ENCODE measurements around the gene BAIAP2L2. TPM values are rescaled to one million over a fixed set of nuclear protein-coding genes. Genes with fewer than 3 reads are reported as not detected.
"Not testable (repeated sequence)": the region's sequence is repeated elsewhere in the genome, so short reads cannot be mapped to it uniquely, and the experiment has no call there.

Gene BAIAP2L2
- total RNA-seq (1 to 10 TPM; 3.6 to 3.7 TPM), polyA plus RNA-seq (not detected)

- ChIA-PET POLR2A (ENCODE audit: partially characterized antibody) (no interaction called here), CTCF (ENCODE audit: partially characterized antibody) (no interaction called here)
- peaks cover 3% of the 10 kb centered on the region for H3K36me3 ChIP-seq (ENCODE audit: insufficient read depth, low read length)
- intact Hi-C loops (cut with micrococcal nuclease), result loop anchor here (10.0 kb wide), 1 partner anchor 245 kb away; no protein-coding TSS in a partner anchor
- H3K4me3 ChIP-seq (ENCODE audit: low read length in 2 of 2), result no peak within 1 kb of the TSS
- H3K27ac ChIP-seq (ENCODE audit: low read depth, low read length), result no peak within 1 kb of the TSS
- Mint-ChIP-seq H3K27ac (peak within 1 kb of the TSS in 6 of 7 donors; percentile 74 to 89 (median 85)), H3K36me3 (peaks cover 3 to 12% of the 10 kb centered on the region in 2 donors), H3K4me1 (peaks cover 2 to 13% (median 8%) of the 10 kb centered on the region in 4 donors), H3K27me3 (no peaks in the 10 kb centered on the region), H3K9me3 (peaks cover 0 to 4% (median 0%) of the 10 kb centered on the region in 8 donors), H3K4me3 (peak within 1 kb of the TSS in 3 of 8 donors; percentile 40 to 48 (median 41))
- no peaks in the 10 kb centered on the region for H3K27me3 ChIP-seq (ENCODE audit: insufficient read depth, low read length)
- no peak for DNase-seq
- H3K9me3 ChIP-seq (ENCODE audit: control insufficient read depth in 1 of 2, low read length in 2 of 2), result no peaks in the 10 kb centered on the region
- peaks cover 6% of the 10 kb centered on the region for H3K4me1 ChIP-seq (ENCODE audit: insufficient read depth, low read length)
Observed at GRCh38 chr22:38110008-38110862, at the start of gene BAIAP2L2. Gene BAIAP2L2, minus strand, starts transcription at chr22:38110684. Its CDS starts 159 bp downstream, at chr22:38110525.

DNA sequence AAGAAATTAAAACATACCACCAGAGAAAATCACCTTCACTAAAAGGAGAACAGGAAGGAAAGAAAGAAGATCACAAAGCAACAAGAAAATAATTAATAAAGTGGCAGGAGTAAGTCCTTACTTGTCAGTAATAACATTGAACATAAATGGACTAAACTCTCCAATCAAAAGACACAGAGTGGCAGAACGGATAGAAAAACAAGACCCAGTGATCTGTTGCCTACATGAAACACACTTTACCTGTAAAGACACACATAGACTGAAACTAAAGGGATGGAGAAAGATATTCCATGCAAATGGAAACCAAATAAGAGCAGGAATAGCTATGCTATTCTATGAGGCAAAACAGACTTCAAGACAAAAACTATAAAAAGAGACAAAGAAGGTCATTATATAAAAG lies 45.2 kb upstream of the BAIAP2L2 start:
- H3K4me1 ChIP-seq (ENCODE audit: insufficient read depth, low read length), result no peaks in the 10 kb centered on the region
- no peaks in the 10 kb centered on the region for H3K36me3 ChIP-seq (ENCODE audit: insufficient read depth, low read length)
- Mint-ChIP-seq H3K36me3 (peaks cover 4 to 18% of the 10 kb centered on the region in 2 donors), H3K27ac (no peak overlapping the region), H3K4me3 (no peak overlapping the region), H3K4me1 (peaks cover 0 to 12% (median 6%) of the 10 kb centered on the region in 4 donors), H3K27me3 (no peaks in the 10 kb centered on the region), H3K9me3 (no peaks in the 10 kb centered on the region)
- H3K27me3 ChIP-seq (ENCODE audit: insufficient read depth, low read length), result no peaks in the 10 kb centered on the region
- H3K4me3 ChIP-seq (ENCODE audit: low read length in 2 of 2), result no peak overlapping the region
- ChIA-PET POLR2A (ENCODE audit: partially characterized antibody) (no interaction called here), CTCF (ENCODE audit: partially characterized antibody) (no interaction called here)
- no peaks in the 10 kb centered on the region for H3K9me3 ChIP-seq (ENCODE audit: control insufficient read depth in 1 of 2, low read length in 2 of 2)
- no peak overlapping the region for H3K27ac ChIP-seq (ENCODE audit: low read depth, low read length)
- intact Hi-C loops (cut with micrococcal nuclease), result no loop called here
- no peak for DNase-seq

- peaks cover 4 to 16% of the 10 kb centered on the region in 2 donors for H3K36me3 Mint-ChIP-seq
- H3K27me3 ChIP-seq (ENCODE audit: insufficient read depth, low read length); H3K9me3 Mint-ChIP-seq; H3K36me3 ChIP-seq (ENCODE audit: insufficient read depth, low read length); H3K4me1 ChIP-seq (ENCODE audit: insufficient read depth, low read length); H3K4me3 Mint-ChIP-seq; CTCF ChIA-PET (ENCODE audit: partially characterized antibody); intact Hi-C loops (cut with micrococcal nuclease); H3K9me3 ChIP-seq (ENCODE audit: control insufficient read depth in 1 of 2, low read length in 2 of 2); DNase-seq; H3K27ac ChIP-seq (ENCODE audit: low read depth, low read length); H3K27me3 Mint-ChIP-seq; H3K4me3 ChIP-seq (ENCODE audit: low read length in 2 of 2); POLR2A ChIA-PET (ENCODE audit: partially characterized antibody); H3K27ac Mint-ChIP-seq: not testable (repeated sequence)
- H3K4me1 Mint-ChIP-seq, result peaks cover 0 to 11% (median 6%) of the 10 kb centered on the region in 4 donors
Observed at GRCh38 chr22:38154563-38154915, 44.1 kb upstream of the BAIAP2L2 start.

- no peaks in the 10 kb centered on the region for H3K9me3 Mint-ChIP-seq
- ChIA-PET CTCF (ENCODE audit: partially characterized antibody) (no interaction called here), POLR2A (ENCODE audit: partially characterized antibody) (no interaction called here)
- H3K4me3 Mint-ChIP-seq, result no peak overlapping the region
- no peaks in the 10 kb centered on the region for H3K4me1 ChIP-seq (ENCODE audit: insufficient read depth, low read length)
- H3K27me3 ChIP-seq (ENCODE audit: insufficient read depth, low read length), result no peaks in the 10 kb centered on the region
- DNase-seq, result no peak
- peak overlapping the region in 1 of 7 donors; percentile 30 for H3K27ac Mint-ChIP-seq
- no peak overlapping the region for H3K27ac ChIP-seq (ENCODE audit: low read depth, low read length)
- H3K4me3 ChIP-seq (ENCODE audit: low read length in 2 of 2), result no peak overlapping the region
- no peaks in the 10 kb centered on the region for H3K27me3 Mint-ChIP-seq
- intact Hi-C loops (cut with micrococcal nuclease), result no loop called here
- no peaks in the 10 kb centered on the region for H3K9me3 ChIP-seq (ENCODE audit: control insufficient read depth in 1 of 2, low read length in 2 of 2)
- peaks cover 8 to 20% of the 10 kb centered on the region in 2 donors for H3K36me3 Mint-ChIP-seq
- H3K4me1 Mint-ChIP-seq, result peaks cover 0 to 11% (median 7%) of the 10 kb centered on the region in 4 donors
- H3K36me3 ChIP-seq (ENCODE audit: insufficient read depth, low read length), result no peaks in the 10 kb centered on the region
Observed at GRCh38 chr22:38153821-38154562, 43.5 kb upstream of the BAIAP2L2 start.

DNA sequence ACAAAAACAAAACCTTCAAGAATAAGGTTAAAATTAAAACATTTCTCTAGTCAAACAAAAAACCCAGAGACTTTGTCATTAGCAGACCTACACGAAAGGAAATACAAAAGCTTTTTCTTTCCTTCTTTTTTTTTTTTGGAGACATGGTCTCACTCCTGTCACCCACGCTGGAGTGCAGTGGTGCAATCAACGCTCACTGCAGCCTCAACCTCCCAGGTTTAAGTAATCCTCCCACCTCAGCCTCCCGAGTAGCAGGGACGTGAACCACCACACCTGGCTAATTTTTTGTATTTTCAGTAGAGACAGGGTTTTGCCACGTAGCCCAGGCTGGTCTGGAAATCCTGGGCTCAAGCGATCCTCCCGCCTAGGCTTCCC lies 40.6 kb upstream of the BAIAP2L2 start:
- Histone ChIP-seq H3K9me3 (ENCODE audit: control insufficient read depth in 1 of 2, low read length in 2 of 2) (no peaks in the 10 kb centered on the region), H3K27ac (ENCODE audit: low read depth, low read length) (no peak overlapping the region), H3K4me3 (ENCODE audit: low read length in 2 of 2) (no peak overlapping the region), H3K27me3 (ENCODE audit: insufficient read depth, low read length) (no peaks in the 10 kb centered on the region), H3K4me1 (ENCODE audit: insufficient read depth, low read length) (peaks cover 13% of the 10 kb centered on the region), H3K36me3 (ENCODE audit: insufficient read depth, low read length) (no peaks in the 10 kb centered on the region)
- no peak overlapping the region for H3K4me3 Mint-ChIP-seq
- H3K4me1 Mint-ChIP-seq, result peaks cover 15 to 21% (median 15%) of the 10 kb centered on the region in 4 donors
- no peaks in the 10 kb centered on the region for H3K27me3 Mint-ChIP-seq
- H3K9me3 Mint-ChIP-seq, result no peaks in the 10 kb centered on the region
- DNase-seq, result no peak
- intact Hi-C loops (cut with micrococcal nuclease), result no loop called here
- peaks cover 9 to 30% of the 10 kb centered on the region in 2 donors for H3K36me3 Mint-ChIP-seq
- POLR2A ChIA-PET (ENCODE audit: partially characterized antibody), result no interaction called here
- CTCF ChIA-PET (ENCODE audit: partially characterized antibody), result no interaction called here
- H3K27ac Mint-ChIP-seq, result no peak overlapping the region

DNA sequence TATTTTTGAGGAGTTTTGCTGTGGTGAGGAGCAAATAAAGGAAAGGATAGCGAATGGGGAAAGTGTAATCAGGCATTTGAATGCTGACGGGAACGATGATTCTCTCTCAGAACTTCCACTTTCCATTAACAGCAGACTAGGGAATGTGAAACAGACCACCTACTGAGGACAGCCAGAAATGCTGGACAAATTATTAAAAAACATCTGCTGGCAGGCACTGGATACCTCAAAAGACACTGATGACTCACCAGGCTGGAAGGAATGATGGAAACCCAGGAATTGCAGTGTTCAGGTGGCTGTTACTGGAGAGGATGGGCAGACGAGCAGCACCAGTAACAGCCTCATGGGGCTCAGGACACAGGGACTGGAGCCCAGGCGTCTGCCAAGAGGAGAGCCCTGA lies 37.8 kb upstream of the BAIAP2L2 start:
- Histone ChIP-seq H3K36me3 (ENCODE audit: insufficient read depth, low read length) (no peaks in the 10 kb centered on the region), H3K9me3 (ENCODE audit: control insufficient read depth in 1 of 2, low read length in 2 of 2) (no peaks in the 10 kb centered on the region), H3K27ac (ENCODE audit: low read depth, low read length) (no peak overlapping the region), H3K4me1 (ENCODE audit: insufficient read depth, low read length) (peaks cover 21% of the 10 kb centered on the region), H3K27me3 (ENCODE audit: insufficient read depth, low read length) (no peaks in the 10 kb centered on the region), H3K4me3 (ENCODE audit: low read length in 2 of 2) (no peak overlapping the region)
- peak overlapping the region in 3 of 7 donors; percentile 20 to 59 (median 33) for H3K27ac Mint-ChIP-seq
- ChIA-PET CTCF (ENCODE audit: partially characterized antibody) (no interaction called here), POLR2A (ENCODE audit: partially characterized antibody) (no interaction called here)
- peak overlapping the region in 2 of 8 donors; percentile 8 to 9 for H3K4me3 Mint-ChIP-seq
- H3K27me3 Mint-ChIP-seq, result no peaks in the 10 kb centered on the region
- intact Hi-C loops (cut with micrococcal nuclease), result no loop called here
- peaks cover 19 to 21% (median 20%) of the 10 kb centered on the region in 4 donors for H3K4me1 Mint-ChIP-seq
- DNase-seq, result no peak
- no peaks in the 10 kb centered on the region for H3K9me3 Mint-ChIP-seq
- H3K36me3 Mint-ChIP-seq, result peaks cover 12 to 28% of the 10 kb centered on the region in 2 donors

DNA sequence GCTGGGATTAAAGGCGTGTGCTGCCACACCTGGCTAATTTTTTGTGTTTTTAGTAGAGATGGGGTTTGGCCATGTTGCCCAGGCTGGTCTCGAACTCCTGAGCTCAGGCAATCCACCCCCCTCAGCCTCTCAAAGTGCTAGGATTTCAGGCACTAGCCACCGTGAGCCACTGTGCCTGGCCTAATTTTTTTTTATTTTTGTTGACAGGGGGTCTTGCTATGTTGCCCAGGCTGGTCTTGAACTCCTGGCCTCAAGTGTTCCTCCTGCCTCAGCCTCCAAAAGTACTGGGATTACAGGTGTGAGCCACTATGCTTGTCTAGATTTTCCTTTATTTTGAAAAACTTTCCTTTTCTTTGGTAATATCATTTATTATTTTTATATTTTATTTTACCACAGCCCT lies 35.7 kb upstream of the BAIAP2L2 start:
- H3K36me3 Mint-ChIP-seq, result peaks cover 25 to 26% of the 10 kb centered on the region in 2 donors
- CTCF ChIA-PET (ENCODE audit: partially characterized antibody), result interaction anchor here (1.3 kb wide), 1 partner anchor 94 kb away, joined by 3 read pairs; no protein-coding TSS in a partner anchor
- H3K36me3 ChIP-seq (ENCODE audit: insufficient read depth, low read length); DNase-seq; intact Hi-C loops (cut with micrococcal nuclease); H3K9me3 Mint-ChIP-seq; H3K4me3 ChIP-seq (ENCODE audit: low read length in 2 of 2); H3K27ac Mint-ChIP-seq; H3K27ac ChIP-seq (ENCODE audit: low read depth, low read length); H3K27me3 Mint-ChIP-seq; H3K9me3 ChIP-seq (ENCODE audit: control insufficient read depth in 1 of 2, low read length in 2 of 2); H3K27me3 ChIP-seq (ENCODE audit: insufficient read depth, low read length); POLR2A ChIA-PET (ENCODE audit: partially characterized antibody); H3K4me3 Mint-ChIP-seq: not testable (repeated sequence)
- peaks cover 15 to 25% (median 19%) of the 10 kb centered on the region in 4 donors for H3K4me1 Mint-ChIP-seq
- H3K4me1 ChIP-seq (ENCODE audit: insufficient read depth, low read length), result peaks cover 23% of the 10 kb centered on the region
